ENCODE measurements around the gene ANTXR1.
"Not testable (repeated sequence)": the region's sequence is repeated elsewhere in the genome, so short reads cannot be mapped to it uniquely, and the experiment has no call there.

Gene ANTXR1

GRCh38 chr2:69168144-69168813 lies 155.3 kb downstream of the ANTXR1 start:
- no peak for DNase-seq

GRCh38 chr2:69168950-69169654 lies 156.1 kb downstream of the ANTXR1 start:
- DNase-seq, result no peak

- no peak for DNase-seq
Measured at GRCh38 chr2:69169655-69170389, 156.8 kb downstream of the ANTXR1 start.

GRCh38 chr2:69170661-69171060 lies 157.7 kb downstream of the ANTXR1 start:
- DNase-seq, result no peak

- DNase-seq, result no peak
Measured at GRCh38 chr2:69171116-69171896, 158.3 kb downstream of the ANTXR1 start.

- no peak for DNase-seq
Measured at GRCh38 chr2:69171897-69172525, 159.0 kb downstream of the ANTXR1 start.

- no peak for DNase-seq
Measured at GRCh38 chr2:69173706-69174105, 160.7 kb downstream of the ANTXR1 start.

GRCh38 chr2:69174211-69174610 lies 161.2 kb downstream of the ANTXR1 start:
- not testable (repeated sequence) for DNase-seq

GRCh38 chr2:69175790-69176715 lies 163.1 kb downstream of the ANTXR1 start:
- DNase-seq, result no peak

GRCh38 chr2:69177063-69177771 lies 164.2 kb downstream of the ANTXR1 start:
- DNase-seq, result no peak

- no peak for DNase-seq
Measured at GRCh38 chr2:69177785-69178636, 165.0 kb downstream of the ANTXR1 start.

- DNase-seq, result no peak
Measured at GRCh38 chr2:69178756-69179155, 165.8 kb downstream of the ANTXR1 start.

GRCh38 chr2:69180227-69180626 lies 167.2 kb downstream of the ANTXR1 start:
- no peak for DNase-seq

GRCh38 chr2:69180974-69181373 lies 168.0 kb downstream of the ANTXR1 start:
- DNase-seq, result no peak

- no peak for DNase-seq
Measured at GRCh38 chr2:69181806-69182427, 168.9 kb downstream of the ANTXR1 start.

GRCh38 chr2:69183659-69184058 lies 170.7 kb downstream of the ANTXR1 start:
- no peak for DNase-seq

- DNase-seq, result no peak
Measured at GRCh38 chr2:69184224-69184623, 171.2 kb downstream of the ANTXR1 start.

GRCh38 chr2:69185807-69186206 lies 172.8 kb downstream of the ANTXR1 start:
- DNase-seq, result no peak

GRCh38 chr2:69186614-69187013 lies 173.6 kb downstream of the ANTXR1 start:
- no peak for DNase-seq

Measured in stimulated activated CD4-positive, alpha-beta T cell treated with anti-CD3 and anti-CD28 coated beads, Interleukin-4, amount 100 ng/mL, for 4 hours (primary cell).